Measurements from ENCODE around the gene OR4D1.

DNA sequence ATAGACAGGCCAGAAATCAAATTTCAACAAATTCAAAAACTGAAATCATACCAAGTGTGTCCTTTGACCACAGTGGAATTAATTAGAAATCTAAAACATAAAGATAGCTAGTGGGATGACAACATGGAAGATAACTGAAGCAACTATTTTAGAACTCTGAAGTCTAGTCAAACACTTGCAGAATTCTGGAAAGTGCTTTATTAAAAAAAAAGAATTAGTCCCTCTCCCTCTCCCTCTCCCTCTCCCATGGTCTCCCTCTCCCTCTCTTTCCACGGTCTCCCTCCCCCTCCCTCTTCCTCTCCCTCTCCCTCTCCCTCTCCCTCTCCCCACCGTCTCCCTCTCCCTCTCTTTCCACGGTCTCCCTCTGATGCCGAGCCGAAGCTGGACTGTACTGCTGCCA lies 6.7 kb upstream of the OR4D1 start:
- TF ChIP-seq, protein P1, sequence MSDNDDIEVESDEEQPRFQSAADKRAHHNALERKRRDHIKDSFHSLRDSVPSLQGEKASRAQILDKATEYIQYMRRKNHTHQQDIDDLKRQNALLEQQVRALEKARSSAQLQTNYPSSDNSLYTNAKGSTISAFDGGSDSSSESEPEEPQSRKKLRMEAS (IDR thresholded peaks at IDR 0.05) = no peak
- TF ChIP-seq SRF (IDR thresholded peaks at IDR 0.05; ENCODE audit: low read depth, low read length) = no peak

All from H1 (cell line).